GM20000 (cell line): ENCODE results near the gene TSPOAP1.

Source experiments
- DNase-seq: peaks from one replicate; pipeline ENCODE4 v3.0.0; 2012; ENCODE audit warnings: low spot score
- CTCF ChIP-seq: IDR thresholded peaks from 2 replicates; pipeline ENCODE4 v1.5.1; 2012; ENCODE audit warnings: mild to moderate bottlenecking, control low read depth; ENCODE audit errors: extremely low read depth, missing control alignments

TSPOAP1 gene

GRCh38 chr17:58300336-58300735 is 28.3 kb downstream of the TSPOAP1 start:
- TF ChIP-seq CTCF, result no peak
- no peak for DNase-seq

DNA sequence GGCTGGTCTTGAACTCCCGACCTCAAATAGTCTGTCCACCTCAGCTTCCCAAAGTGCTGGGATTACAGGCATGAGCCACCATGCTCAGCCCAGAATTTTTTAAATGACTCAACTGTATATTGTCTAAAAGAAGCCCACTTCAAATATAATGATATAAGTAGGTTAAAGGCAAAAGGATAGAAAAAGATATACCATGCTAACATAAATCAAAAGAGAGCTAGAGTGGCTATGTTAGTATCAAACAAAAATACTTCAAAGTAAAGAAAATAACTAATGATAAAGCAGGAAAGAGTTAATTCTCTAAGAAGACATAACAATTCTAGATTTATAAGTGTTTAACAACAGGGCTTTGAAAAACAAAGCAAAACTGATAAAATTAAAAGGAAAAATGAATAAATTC is 34.6 kb downstream of the TSPOAP1 start:
- no peak for TF ChIP-seq CTCF
- DNase-seq, result no peak

DNA sequence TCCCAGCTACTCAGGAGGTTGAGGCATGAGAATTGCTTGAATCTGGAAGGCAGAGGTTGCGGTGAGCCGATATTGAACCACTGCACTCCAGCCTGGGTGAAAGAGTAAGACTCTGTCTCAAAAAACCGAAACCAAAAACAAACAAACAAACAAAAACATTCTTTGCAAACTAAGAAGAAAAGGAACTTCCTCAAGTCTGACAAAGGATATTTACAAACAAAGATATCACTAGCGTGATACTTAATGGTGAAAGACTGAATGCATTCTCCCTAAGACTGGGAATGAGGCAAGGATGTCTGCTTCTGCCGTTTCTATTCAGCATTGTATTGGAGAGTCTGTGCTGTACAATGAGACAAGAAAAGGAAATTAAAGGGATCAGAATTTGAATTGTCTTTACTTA is 37.3 kb downstream of the TSPOAP1 start:
- TF ChIP-seq CTCF, result no peak
- DNase-seq, result no peak

GRCh38 chr17:58289869-58290268 is 38.7 kb downstream of the TSPOAP1 start:
- DNase-seq, result no peak
- no peak for TF ChIP-seq CTCF

- no peak for TF ChIP-seq CTCF
- DNase-seq, result no peak
Observed at GRCh38 chr17:58285422-58285810, 43.2 kb downstream of the TSPOAP1 start.

DNA sequence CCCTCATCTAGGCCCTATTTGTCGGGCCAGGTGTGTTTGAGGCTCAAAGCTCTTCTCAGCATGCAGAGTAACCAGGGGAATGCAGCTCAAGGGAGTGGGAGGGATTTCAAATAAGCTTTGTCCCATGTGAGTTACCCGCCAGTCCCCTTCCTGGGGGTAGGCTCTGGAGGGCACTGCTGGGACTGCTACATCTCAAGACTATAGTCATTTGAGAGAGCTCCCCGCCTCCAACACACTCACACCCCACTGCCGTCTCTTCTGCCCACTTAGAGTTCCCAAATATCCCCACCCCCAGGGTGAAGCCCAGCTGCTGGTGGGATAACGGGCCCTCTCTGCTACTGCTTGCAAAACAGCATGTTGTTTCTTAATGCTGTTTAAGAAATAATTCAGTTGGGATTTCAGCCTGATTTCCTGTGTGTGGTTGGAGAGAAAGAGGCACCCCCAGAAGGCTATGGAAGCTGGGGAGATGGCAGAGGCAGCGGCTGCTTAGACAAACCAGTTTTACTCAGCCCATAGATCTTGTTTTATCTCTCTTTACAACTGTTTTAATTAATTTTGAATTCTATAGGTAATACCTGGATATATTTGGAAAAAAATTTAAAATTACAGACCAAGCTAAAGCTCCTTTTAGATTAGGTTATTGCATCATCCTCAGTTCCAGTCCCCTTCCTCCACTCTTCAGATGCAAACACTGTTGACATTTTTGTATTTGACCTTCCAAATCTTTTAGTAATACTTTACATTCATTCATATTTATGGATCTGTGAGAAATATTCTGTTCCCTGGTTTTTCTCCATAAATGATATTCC is 43.8 kb downstream of the TSPOAP1 start:
- no peak for TF ChIP-seq CTCF
- no peak for DNase-seq

DNA sequence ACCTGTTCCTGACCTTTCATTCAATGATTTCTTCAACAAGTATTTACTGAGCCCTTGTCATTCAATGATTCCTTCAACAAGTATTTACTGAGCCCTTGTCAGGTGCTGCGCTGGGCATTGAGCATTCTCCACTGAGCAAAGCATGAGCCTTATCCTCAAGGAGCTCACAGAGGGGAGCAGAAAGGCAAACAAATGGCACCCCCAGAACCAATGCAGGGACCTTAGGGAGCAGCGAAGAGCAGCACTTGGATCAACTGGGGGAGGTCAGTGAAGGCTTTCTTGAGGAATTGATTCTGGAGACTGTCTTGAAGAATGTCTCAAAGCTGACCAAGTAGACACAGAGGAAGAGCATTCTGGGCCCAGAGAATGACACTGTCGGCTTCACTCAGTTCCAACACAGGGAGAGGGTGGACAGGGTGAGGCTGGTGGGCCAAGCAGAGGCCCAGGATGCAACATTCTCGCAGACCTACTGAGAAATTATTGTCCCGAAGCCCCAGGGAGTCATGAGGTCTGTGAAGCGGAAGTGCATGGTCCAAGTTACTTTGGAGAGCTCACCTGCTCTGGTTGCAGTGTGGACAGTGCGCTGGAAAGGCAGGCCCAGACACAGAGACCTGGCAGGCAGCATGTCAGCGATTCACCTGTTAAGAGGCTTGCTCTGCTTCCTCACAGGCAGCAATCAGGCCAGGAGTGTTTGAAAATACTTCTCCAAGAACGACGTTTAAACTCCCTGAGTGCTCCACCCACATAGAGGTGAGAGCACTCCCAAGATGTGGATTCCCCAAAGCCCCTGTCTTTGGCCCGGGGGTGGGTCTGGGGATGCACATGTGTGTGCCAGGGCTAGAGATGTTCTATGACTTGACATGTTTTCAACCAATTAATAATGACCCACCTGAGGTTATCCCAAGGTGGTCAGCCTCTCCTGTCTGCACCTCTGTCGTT is 44.7 kb downstream of the TSPOAP1 start:
- no peak for TF ChIP-seq CTCF
- no peak for DNase-seq
